Mucosa of rectum (tissue), 2 donors: ENCODE measurements around the gene UCP3.

Experiments used
- H3K27ac ChIP-seq, 2 donors: one replicate each; pipeline ENCODE4 v1.7.0; 2013; ENCODE audit warnings: inconsistent platforms in 2 of 2, low read depth in 2 of 2, low read length in 2 of 2
- H3K27me3 ChIP-seq, 2 donors: one replicate each; pipeline ENCODE4 v1.7.0; 2013; ENCODE audit warnings: low read length in 2 of 2; ENCODE audit not compliant: control insufficient read depth in 2 of 2, insufficient read depth in 2 of 2
- H3K36me3 ChIP-seq, 2 donors: one replicate each; pipeline ENCODE4 v1.7.0; 2013; ENCODE audit warnings: low read length in 2 of 2; ENCODE audit not compliant: control insufficient read depth in 2 of 2, insufficient read depth in 2 of 2
- H3K4me1 ChIP-seq, 2 donors: one replicate each; pipeline ENCODE4 v1.7.0; 2013; ENCODE audit warnings: low read length in 2 of 2, mild to moderate bottlenecking in 1 of 2; ENCODE audit not compliant: control insufficient read depth in 2 of 2, insufficient read depth in 2 of 2
- H3K4me3 ChIP-seq, 2 donors: one replicate each; pipeline ENCODE4 v1.7.0; 2013; ENCODE audit warnings: low read length in 2 of 2
- H3K9ac ChIP-seq, 2 donors: one replicate each; pipeline ENCODE4 v1.7.0; 2013; ENCODE audit warnings: low read length in 2 of 2, low read depth in 1 of 2, mild to moderate bottlenecking in 1 of 2
- H3K9me3 ChIP-seq, 2 donors: one replicate each; pipeline ENCODE4 v1.7.0; 2013; ENCODE audit warnings: low read length in 2 of 2; ENCODE audit not compliant: control insufficient read depth in 2 of 2
- donor health status: healthy.
- donor health status: Normal muscosa, but diverticular disease.

Gene UCP3

GRCh38 chr11:74008373-74009229, at the start of gene UCP3:
Gene UCP3 (minus strand): TSS chr11:74009085. CDS start chr11:74007042, 2,043 bp downstream.
- no peak within 1 kb of the TSS for H3K9ac ChIP-seq

GRCh38 chr11:74057249-74058151, 48.6 kb upstream of the UCP3 start:
- Histone ChIP-seq H3K4me3 (no peak overlapping the region), H3K9ac (no peak overlapping the region), H3K9me3 (no peaks in the 10 kb centered on the region), H3K27me3 (no peaks in the 10 kb centered on the region), H3K4me1 (no peaks in the 10 kb centered on the region), H3K27ac (no peak overlapping the region), H3K36me3 (peaks cover 10 to 14% of the 10 kb centered on the region in 2 donors)

More at GRCh38 chr11:74008373-74009229, at the start of gene UCP3:
- no peak within 1 kb of the TSS for H3K4me3 ChIP-seq
- no peak within 1 kb of the TSS for H3K27ac ChIP-seq
- H3K4me1 ChIP-seq, result peaks cover 0 to 2% of the 10 kb centered on the region in 2 donors
- no peaks in the 10 kb centered on the region for H3K9me3 ChIP-seq
- H3K27me3 ChIP-seq, result no peaks in the 10 kb centered on the region
- H3K36me3 ChIP-seq, result peaks cover 2 to 7% of the 10 kb centered on the region in 2 donors

- Histone ChIP-seq H3K36me3 (peaks cover 10 to 15% of the 10 kb centered on the region in 2 donors), H3K27ac (no peak overlapping the region), H3K27me3 (no peaks in the 10 kb centered on the region), H3K4me1 (no peaks in the 10 kb centered on the region), H3K9ac (no peak overlapping the region), H3K4me3 (no peak overlapping the region), H3K9me3 (no peaks in the 10 kb centered on the region)
Observed at GRCh38 chr11:74055938-74056337, 47.1 kb upstream of the UCP3 start.

GRCh38 chr11:74050465-74050864, 41.6 kb upstream of the UCP3 start:
- Histone ChIP-seq H3K9ac (no peak overlapping the region), H3K4me3 (no peak overlapping the region), H3K27me3 (no peaks in the 10 kb centered on the region), H3K4me1 (no peaks in the 10 kb centered on the region), H3K36me3 (peaks cover 10 to 25% of the 10 kb centered on the region in 2 donors), H3K9me3 (no peaks in the 10 kb centered on the region), H3K27ac (no peak overlapping the region)

- no peaks in the 10 kb centered on the region for H3K9me3 ChIP-seq
- H3K4me3 ChIP-seq, result no peak overlapping the region
- H3K27me3 ChIP-seq, result no peaks in the 10 kb centered on the region
- no peak overlapping the region for H3K9ac ChIP-seq
- H3K27ac ChIP-seq, result no peak overlapping the region
- peaks cover 10 to 25% of the 10 kb centered on the region in 2 donors for H3K36me3 ChIP-seq
- H3K4me1 ChIP-seq, result no peaks in the 10 kb centered on the region
Observed at GRCh38 chr11:74048993-74049392, 40.1 kb upstream of the UCP3 start.

- H3K4me3 ChIP-seq, result no peak overlapping the region
- peaks cover 21 to 25% of the 10 kb centered on the region in 2 donors for H3K36me3 ChIP-seq
- H3K27ac ChIP-seq, result no peak overlapping the region
- no peaks in the 10 kb centered on the region for H3K4me1 ChIP-seq
- H3K9ac ChIP-seq, result no peak overlapping the region
- H3K9me3 ChIP-seq, result no peaks in the 10 kb centered on the region
- no peaks in the 10 kb centered on the region for H3K27me3 ChIP-seq
Observed at GRCh38 chr11:74044538-74044937, 35.7 kb upstream of the UCP3 start.

GRCh38 chr11:74043450-74043849, 34.6 kb upstream of the UCP3 start:
- Histone ChIP-seq H3K27me3 (no peaks in the 10 kb centered on the region), H3K4me1 (no peaks in the 10 kb centered on the region), H3K9me3 (no peaks in the 10 kb centered on the region), H3K9ac (no peak overlapping the region), H3K36me3 (peaks cover 32 to 33% of the 10 kb centered on the region in 2 donors), H3K27ac (no peak overlapping the region), H3K4me3 (no peak overlapping the region)

- H3K9me3 ChIP-seq, result no peaks in the 10 kb centered on the region
- H3K27me3 ChIP-seq, result no peaks in the 10 kb centered on the region
- no peak overlapping the region for H3K27ac ChIP-seq
- no peaks in the 10 kb centered on the region for H3K4me1 ChIP-seq
- peaks cover 49 to 62% of the 10 kb centered on the region in 2 donors for H3K36me3 ChIP-seq
- no peak overlapping the region for H3K9ac ChIP-seq
- no peak overlapping the region for H3K4me3 ChIP-seq
Observed at GRCh38 chr11:74037309-74037708, 28.4 kb upstream of the UCP3 start.

GRCh38 chr11:74035264-74035663, 26.4 kb upstream of the UCP3 start:
- Histone ChIP-seq H3K9ac (no peak overlapping the region), H3K36me3 (peaks cover 57 to 67% of the 10 kb centered on the region in 2 donors)

GRCh38 chr11:74033046-74033445, 24.2 kb upstream of the UCP3 start:
- Histone ChIP-seq H3K4me3 (no peak overlapping the region), H3K27ac (no peak overlapping the region), H3K9ac (no peak overlapping the region), H3K9me3 (no peaks in the 10 kb centered on the region), H3K27me3 (no peaks in the 10 kb centered on the region), H3K4me1 (no peaks in the 10 kb centered on the region), H3K36me3 (peaks cover 49 to 69% of the 10 kb centered on the region in 2 donors)

More at GRCh38 chr11:74035264-74035663, 26.4 kb upstream of the UCP3 start:
- Histone ChIP-seq H3K4me1 (no peaks in the 10 kb centered on the region), H3K4me3 (no peak overlapping the region), H3K27me3 (no peaks in the 10 kb centered on the region), H3K27ac (no peak overlapping the region), H3K9me3 (no peaks in the 10 kb centered on the region)
